ENCODE data around the gene ANKRD13B.

Gene ANKRD13B

GRCh38 chr17:29621751-29622194, 28.8 kb downstream of the ANKRD13B start:
- no peak for DNase-seq (ENCODE audit: low spot score)
- in situ Hi-C loops (cut with MboI; ENCODE audit: low pct_unique_long_range_greater_than_20kb, low sequenced_read_pairs, unreplicated experiment), result no loop called here
- TF ChIP-seq, protein P1, sequence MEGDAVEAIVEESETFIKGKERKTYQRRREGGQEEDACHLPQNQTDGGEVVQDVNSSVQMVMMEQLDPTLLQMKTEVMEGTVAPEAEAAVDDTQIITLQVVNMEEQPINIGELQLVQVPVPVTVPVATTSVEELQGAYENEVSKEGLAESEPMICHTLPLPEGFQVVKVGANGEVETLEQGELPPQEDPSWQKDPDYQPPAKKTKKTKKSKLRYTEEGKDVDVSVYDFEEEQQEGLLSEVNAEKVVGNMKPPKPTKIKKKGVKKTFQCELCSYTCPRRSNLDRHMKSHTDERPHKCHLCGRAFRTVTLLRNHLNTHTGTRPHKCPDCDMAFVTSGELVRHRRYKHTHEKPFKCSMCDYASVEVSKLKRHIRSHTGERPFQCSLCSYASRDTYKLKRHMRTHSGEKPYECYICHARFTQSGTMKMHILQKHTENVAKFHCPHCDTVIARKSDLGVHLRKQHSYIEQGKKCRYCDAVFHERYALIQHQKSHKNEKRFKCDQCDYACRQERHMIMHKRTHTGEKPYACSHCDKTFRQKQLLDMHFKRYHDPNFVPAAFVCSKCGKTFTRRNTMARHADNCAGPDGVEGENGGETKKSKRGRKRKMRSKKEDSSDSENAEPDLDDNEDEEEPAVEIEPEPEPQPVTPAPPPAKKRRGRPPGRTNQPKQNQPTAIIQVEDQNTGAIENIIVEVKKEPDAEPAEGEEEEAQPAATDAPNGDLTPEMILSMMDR (IDR thresholded peaks at IDR 0.05; ENCODE audit: extremely low read depth, insufficient read depth, missing control alignments), result no peak

DNA sequence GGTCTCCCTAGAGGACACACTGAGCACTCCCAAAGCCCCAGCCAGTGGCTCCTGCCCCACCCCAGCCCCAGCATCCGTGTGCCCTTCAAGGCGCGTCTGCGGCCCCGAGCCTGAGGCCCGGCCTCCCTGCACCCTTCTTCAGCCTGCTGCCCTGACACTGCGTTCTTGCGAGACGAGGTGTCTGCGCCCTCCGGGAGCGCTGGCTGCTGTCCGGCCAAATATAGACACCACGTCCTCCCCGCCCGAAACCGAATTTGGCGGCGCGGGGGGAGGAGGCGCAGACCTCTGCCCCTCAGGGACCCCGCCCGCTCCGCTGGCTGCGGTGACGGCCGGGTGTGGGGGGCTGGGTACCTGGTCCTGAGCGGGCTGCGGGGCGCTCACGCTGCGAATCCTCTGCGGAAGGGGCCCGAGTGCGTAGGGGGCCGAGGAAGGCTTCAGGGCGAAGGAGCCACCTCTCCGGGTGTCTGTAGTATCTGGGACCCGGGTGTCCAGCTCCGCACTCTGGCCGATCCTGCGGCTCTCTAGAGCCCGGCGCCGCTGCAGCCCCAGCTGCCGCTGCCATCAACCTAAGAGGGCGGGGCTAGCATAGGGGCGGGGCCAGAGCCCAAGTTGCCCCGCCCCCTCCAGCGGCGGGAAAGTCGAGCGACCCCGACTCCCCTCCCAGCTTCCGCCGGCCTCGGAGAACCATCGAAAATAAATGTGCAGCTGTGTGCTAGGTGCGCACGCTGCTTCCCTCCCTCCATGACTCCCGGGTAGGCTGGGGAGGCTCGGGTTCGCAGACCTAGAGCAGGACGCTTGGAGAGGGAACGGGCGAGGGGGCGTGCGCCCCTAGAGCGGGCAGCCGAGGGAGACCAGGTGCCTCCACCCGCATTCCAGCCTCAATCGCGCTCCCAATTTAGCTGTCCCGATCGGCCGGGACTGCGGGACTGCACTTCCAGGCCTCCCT, 29.7 kb downstream of the ANKRD13B start, which contains the start of gene CORO6:
CORO6 (minus strand) TSS at position 576 of the 946 bp plus-strand sequence. CDS start 1,491 bp downstream, outside the sequence.
- peak; percentile 82 for DNase-seq (ENCODE audit: low spot score)
- TF ChIP-seq, protein P1 (IDR thresholded peaks at IDR 0.05; ENCODE audit: extremely low read depth, insufficient read depth, missing control alignments), result no peak
- in situ Hi-C loops (cut with MboI; ENCODE audit: low pct_unique_long_range_greater_than_20kb, low sequenced_read_pairs, unreplicated experiment), result no loop called here

DNA sequence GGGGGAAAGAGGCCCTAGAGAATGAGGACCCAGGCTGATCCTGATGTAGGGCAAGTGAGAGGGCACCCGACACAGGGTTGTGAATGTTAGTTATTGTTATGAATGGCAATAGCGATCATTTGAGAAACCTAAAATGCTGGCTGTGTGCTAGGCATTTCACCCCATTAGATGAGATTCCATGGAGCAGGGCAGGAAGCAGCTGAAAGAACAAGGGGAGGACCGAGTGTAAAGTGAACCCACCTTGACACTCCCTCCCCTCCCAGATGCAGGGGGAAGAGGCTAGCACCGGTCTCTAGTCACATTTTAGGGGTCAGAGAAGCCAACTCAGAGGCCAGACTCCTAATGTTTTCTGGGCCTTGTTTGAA, 30.3 kb downstream of the ANKRD13B start:
- in situ Hi-C loops (cut with MboI; ENCODE audit: low pct_unique_long_range_greater_than_20kb, low sequenced_read_pairs, unreplicated experiment), result no loop called here
- no peak for DNase-seq (ENCODE audit: low spot score)
- TF ChIP-seq, protein P1 (IDR thresholded peaks at IDR 0.05; ENCODE audit: extremely low read depth, insufficient read depth, missing control alignments), result no peak

DNA sequence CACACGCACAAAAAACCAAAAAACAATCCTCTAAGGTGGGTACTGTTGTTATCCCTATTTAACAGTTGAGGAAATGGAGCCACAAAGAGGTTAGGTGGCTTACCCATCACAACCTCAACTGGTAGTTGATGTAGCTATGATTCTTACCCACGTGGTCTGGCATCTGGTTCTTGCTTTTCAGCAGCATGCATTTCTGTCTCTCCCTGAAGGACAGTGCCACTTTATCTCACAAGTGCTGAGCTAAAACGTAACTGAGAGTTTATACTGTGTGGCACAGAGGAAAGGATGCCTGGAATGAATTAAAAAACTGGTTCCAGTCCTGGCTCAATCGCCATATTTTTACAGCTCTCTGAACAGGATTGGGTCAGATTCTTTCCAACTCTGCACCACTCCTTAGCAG, 31.7 kb downstream of the ANKRD13B start:
- DNase-seq (ENCODE audit: low spot score), result no peak
- in situ Hi-C loops (cut with MboI; ENCODE audit: low pct_unique_long_range_greater_than_20kb, low sequenced_read_pairs, unreplicated experiment), result no loop called here
- TF ChIP-seq, protein P1 (IDR thresholded peaks at IDR 0.05; ENCODE audit: extremely low read depth, insufficient read depth, missing control alignments), result no peak

DNA sequence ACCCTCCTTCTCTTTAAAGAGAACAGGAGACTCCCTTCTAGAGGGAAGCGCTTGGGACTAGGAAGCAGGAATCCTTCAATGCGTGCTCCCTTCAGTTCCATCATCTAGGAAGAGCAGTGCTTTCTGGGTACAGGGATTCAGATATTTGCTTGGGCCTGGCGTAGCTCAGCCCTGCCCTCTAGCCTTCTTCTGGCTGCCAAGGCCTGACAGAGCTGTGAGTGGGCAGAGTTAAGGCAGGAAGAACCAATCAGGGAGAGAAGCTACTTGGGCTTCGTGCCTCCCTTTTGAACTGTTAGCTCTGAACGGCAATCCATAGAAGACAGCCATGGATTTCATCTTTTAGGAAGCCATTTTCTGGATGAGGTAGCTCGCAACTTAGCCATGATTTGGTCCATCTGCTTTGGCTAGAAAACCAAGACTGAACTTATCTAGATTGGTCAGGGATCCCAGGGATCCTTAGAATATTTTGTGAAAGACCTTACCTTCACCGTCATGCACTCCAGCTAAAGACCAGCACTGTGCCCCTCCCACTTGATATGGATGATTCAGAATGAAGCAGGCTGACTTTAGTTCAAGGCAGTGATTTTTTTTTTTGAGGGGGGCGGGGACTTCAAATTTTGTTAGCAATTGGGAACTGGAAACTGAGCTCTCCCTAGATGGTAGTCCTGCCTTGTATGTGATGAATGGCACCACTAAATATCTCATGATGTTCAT, 32.3 kb downstream of the ANKRD13B start:
- TF ChIP-seq, protein P1 (IDR thresholded peaks at IDR 0.05; ENCODE audit: extremely low read depth, insufficient read depth, missing control alignments), result no peak
- no peak for DNase-seq (ENCODE audit: low spot score)
- in situ Hi-C loops (cut with MboI; ENCODE audit: low pct_unique_long_range_greater_than_20kb, low sequenced_read_pairs, unreplicated experiment), result loop anchor here (25.0 kb wide), 1 partner anchor 312 kb away; the partner anchor contains the start of genes EFCAB5 and SSH2

DNA sequence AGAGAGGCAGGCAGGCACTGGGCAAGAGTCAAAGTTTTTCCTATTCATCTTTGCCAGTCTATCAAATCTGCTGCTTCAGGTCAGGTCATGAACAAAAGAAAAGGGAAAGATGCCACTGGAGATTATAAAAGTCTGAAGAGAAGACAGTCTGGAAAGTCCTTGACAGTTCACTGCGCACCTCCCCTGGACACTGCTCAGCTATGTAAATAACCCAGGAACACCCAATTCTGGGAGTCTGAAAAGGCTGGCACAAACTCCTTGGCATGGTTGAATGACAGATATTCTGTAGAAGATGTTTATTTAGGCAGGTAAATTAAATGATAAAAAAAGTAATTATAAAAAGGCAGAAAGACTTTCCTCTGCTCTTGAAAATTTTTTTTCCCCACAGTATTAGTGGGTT, 35.0 kb downstream of the ANKRD13B start:
- TF ChIP-seq, protein P1 (IDR thresholded peaks at IDR 0.05; ENCODE audit: extremely low read depth, insufficient read depth, missing control alignments), result no peak
- in situ Hi-C loops (cut with MboI; ENCODE audit: low pct_unique_long_range_greater_than_20kb, low sequenced_read_pairs, unreplicated experiment), result loop anchor here (25.0 kb wide), 1 partner anchor 309 kb away; the partner anchor contains the start of genes EFCAB5 and SSH2
- no peak for DNase-seq (ENCODE audit: low spot score)
